GM12865 (cell line): Measurements from ENCODE around the gene FADS6.

ENCODE experiments used
- DNase-seq: peaks from one replicate; pipeline ENCODE4 v3.0.0; 2010; ENCODE audit warnings: low read depth
- H3K4me3 ChIP-seq: 2 replicates; pipeline ENCODE4 v1.5.1; 2011; ENCODE audit warnings: mild to moderate bottlenecking, low read depth, low read length, control low read depth
- TF ChIP-seq, protein P1 (sequence below): IDR thresholded peaks from 2 replicates; pipeline ENCODE4 v1.5.1; 2011; ENCODE audit warnings: low read length, control low read depth, low read depth, inconsistent platforms; ENCODE audit not compliant: insufficient read depth; ENCODE audit errors: missing control alignments

FADS6 gene, protein sequence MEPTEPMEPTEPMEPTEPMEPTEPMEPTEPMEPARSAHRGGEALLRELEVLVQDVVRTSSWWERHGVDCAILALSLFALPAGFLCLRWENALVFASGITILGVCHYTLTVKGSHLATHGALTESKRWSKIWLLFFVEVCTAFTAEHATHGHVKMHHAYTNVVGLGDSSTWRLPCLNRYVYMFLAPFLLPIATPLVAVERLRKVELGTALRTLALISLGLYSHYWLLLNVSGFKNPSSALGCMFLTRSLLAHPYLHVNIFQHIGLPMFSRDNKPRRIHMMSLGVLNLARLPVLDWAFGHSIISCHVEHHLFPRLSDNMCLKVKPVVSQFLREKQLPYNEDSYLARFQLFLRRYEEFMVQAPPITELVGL

DNA sequence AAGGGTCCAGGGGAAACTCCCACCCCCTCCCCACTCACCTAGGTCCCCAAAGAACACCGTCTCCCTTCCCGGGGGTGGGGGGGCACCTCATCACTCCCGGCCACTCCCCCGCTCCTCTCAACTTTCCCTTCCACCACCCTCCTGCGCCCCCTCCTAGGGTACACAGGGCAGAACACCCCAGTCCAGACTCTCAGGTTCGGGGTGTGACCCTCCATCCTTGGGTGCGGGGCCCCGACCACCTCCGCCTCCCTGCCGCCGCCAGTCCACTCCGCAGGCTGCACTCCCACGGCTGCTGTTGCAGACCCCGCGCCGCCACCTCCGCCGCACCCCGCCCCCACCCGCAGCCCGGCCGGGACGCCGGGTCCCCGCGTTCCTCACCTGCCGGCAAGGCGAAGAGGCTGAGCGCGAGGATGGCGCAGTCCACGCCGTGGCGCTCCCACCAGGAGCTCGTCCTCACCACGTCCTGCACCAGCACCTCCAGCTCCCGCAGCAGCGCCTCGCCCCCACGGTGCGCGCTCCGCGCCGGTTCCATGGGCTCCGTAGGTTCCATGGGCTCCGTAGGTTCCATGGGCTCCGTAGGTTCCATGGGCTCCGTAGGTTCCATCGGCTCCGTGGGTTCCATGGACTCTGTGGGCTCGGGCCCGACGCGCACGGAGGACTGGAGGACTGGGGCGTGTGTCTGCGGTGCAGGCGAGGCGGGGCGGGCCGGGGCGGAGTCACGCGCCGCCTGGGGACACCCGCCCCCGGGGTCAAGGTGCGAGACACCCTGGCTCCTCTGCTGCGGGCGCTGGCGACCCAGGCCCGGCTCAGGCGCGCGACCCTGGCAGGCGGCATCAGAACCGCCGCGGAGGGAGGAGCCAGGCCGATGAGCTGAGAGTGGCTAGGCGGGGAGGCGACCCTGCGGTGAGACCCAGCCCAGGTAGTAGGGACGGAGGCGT, at the start of gene FADS6:
Gene FADS6 (minus strand): TSS at position 660 of the 938 bp plus-strand sequence. CDS start 38 bp downstream, at position 622.
- no peak for DNase-seq
- H3K4me3 ChIP-seq: no peak within 1 kb of the TSS
- TF ChIP-seq, protein P1, sequence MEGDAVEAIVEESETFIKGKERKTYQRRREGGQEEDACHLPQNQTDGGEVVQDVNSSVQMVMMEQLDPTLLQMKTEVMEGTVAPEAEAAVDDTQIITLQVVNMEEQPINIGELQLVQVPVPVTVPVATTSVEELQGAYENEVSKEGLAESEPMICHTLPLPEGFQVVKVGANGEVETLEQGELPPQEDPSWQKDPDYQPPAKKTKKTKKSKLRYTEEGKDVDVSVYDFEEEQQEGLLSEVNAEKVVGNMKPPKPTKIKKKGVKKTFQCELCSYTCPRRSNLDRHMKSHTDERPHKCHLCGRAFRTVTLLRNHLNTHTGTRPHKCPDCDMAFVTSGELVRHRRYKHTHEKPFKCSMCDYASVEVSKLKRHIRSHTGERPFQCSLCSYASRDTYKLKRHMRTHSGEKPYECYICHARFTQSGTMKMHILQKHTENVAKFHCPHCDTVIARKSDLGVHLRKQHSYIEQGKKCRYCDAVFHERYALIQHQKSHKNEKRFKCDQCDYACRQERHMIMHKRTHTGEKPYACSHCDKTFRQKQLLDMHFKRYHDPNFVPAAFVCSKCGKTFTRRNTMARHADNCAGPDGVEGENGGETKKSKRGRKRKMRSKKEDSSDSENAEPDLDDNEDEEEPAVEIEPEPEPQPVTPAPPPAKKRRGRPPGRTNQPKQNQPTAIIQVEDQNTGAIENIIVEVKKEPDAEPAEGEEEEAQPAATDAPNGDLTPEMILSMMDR: no peak

DNA sequence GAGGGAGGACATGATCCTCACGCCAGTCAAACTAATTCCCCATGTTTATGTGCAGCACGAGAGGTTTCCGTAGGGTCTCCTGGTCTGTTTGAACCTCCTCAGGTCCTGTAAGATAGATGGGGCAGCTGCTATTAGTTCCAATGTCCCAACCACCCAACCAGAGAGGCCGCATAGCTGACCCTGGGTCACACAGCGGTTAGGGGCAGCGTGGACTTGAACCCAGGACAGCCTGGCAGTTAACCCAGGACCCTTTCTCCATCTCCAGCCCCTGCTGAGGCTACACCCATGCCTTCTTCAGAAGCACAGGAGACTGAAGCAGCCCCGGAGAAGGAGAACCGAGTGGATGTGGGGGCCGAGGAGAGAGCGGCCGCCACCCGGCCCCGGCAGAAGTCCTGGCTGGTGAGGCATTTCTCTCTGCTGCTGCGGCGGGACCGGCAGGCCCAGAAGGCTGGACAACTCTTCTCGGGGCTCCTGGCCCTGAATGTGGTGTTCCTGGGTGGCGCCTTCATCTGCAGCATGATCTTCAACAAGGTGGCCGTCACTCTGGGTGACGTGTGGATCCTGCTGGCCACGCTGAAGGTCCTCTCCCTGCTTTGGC, 47.8 kb upstream of the FADS6 start:
- no peak for DNase-seq
- H3K4me3 ChIP-seq: no peak overlapping the region
- TF ChIP-seq, protein P1: no peak

DNA sequence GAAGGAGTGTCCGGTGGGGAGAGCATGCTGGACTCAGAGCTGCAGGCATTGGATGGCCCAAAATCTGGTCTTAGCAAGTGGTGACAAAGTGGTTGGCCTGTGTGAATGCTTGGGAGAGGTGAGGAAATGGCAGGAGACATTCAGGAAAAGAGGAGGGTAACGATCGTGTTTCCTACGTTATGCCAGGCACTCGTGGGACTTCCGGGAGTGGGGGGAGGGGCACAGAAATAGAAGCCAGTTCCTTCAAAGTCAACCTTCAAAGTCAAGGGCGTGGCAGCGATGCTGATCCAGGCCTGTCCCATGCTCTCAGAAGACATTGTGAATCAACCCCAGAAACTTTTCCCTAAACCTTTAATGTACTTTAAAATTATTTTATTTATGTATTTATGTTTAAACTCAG, 46.1 kb upstream of the FADS6 start:
- H3K4me3 ChIP-seq: no peak overlapping the region
- no peak for DNase-seq
- TF ChIP-seq, protein P1: no peak

- TF ChIP-seq, protein P1: no peak
- DNase-seq: no peak
- H3K4me3 ChIP-seq: no peak overlapping the region
Observed at GRCh38 chr17:74938194-74938950, 44.9 kb upstream of the FADS6 start.

- TF ChIP-seq, protein P1: no peak
- H3K4me3 ChIP-seq: no peak overlapping the region
- DNase-seq: no peak
Observed at GRCh38 chr17:74937064-74938051, 43.9 kb upstream of the FADS6 start.
